Activated naive CD4-positive, alpha-beta T cell treated with Interleukin-2 at 50 U/mL for 16 hours (primary cell): ENCODE measurements around the gene LRGUK.

Experiments
- DNase-seq: peaks from one replicate; pipeline ENCODE4 v3.0.0-alpha.2; 2020

The LRGUK gene

GRCh38 chr7:134312717-134313116 is 185.6 kb downstream of the LRGUK start:
- DNase-seq: no peak

DNA sequence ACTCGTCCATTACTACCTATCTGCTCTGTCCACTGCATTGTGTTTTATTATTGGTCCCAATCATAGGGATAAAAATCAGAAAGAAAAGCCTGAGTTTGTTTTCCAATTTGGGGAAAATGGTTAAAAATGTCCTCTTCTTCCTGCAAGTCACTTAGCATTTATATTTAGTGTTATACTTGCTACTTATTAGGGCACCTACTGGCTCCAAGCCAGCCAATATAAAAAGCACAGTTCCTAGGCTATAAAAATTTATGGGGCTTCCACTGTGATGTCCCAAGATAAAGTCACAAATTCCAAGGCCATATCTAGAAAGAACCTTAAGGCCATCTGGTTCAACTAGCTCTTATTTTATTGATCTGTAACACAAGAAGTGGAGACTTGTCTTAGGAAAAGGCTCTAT is 186.4 kb downstream of the LRGUK start:
- no peak for DNase-seq
